H9 (cell line): ENCODE measurements around the gene RUNX2. TPM values are rescaled to one million over a fixed set of nuclear protein-coding genes. Genes with fewer than 3 reads are reported as not detected.

Source experiments
- DNase-seq: peaks from one replicate; pipeline ENCODE4 v3.0.0-alpha.2; 2017
- H2AFZ ChIP-seq: one replicate; pipeline ENCODE4 v1.6.1; 2013; ENCODE audit warnings: mild to moderate bottlenecking, low read length, control low read depth, moderate library complexity
- H2AK5ac ChIP-seq: 2 replicates; pipeline ENCODE4 v1.6.1; 2013; ENCODE audit warnings: low read length, control low read depth, mixed read lengths; ENCODE audit not compliant: insufficient read length
- H2BK120ac ChIP-seq: one replicate; pipeline ENCODE4 v1.6.1; 2013; ENCODE audit warnings: low read depth, mild to moderate bottlenecking, low read length, control low read depth, inconsistent platforms; ENCODE audit not compliant: poor library complexity, severe bottlenecking
- H2BK12ac ChIP-seq: 2 replicates; pipeline ENCODE4 v1.6.1; 2013; ENCODE audit warnings: low read length, control low read depth, mixed read lengths, low read depth; ENCODE audit not compliant: insufficient read length
- H2BK15ac ChIP-seq: 2 replicates; pipeline ENCODE4 v1.6.1; 2013; ENCODE audit warnings: low read depth, low read length, control low read depth
- H2BK20ac ChIP-seq: one replicate; pipeline ENCODE4 v1.6.1; 2013; ENCODE audit warnings: low read depth, mild to moderate bottlenecking, low read length, control low read depth, inconsistent platforms; ENCODE audit not compliant: poor library complexity, severe bottlenecking
- H2BK5ac ChIP-seq: 2 replicates; pipeline ENCODE4 v1.6.1; 2013; ENCODE audit warnings: low read length, control low read depth, mixed read lengths; ENCODE audit not compliant: insufficient read length
- H3K14ac ChIP-seq: 2 replicates; pipeline ENCODE4 v1.6.1; 2013; ENCODE audit warnings: low read length, control low read depth; ENCODE audit not compliant: insufficient read depth
- H3K18ac ChIP-seq: 2 replicates; pipeline ENCODE4 v1.6.1; 2013; ENCODE audit warnings: low read depth, mild to moderate bottlenecking, mixed read lengths, low read length, control low read depth; ENCODE audit not compliant: insufficient read length
- H3K23ac ChIP-seq: 2 replicates; pipeline ENCODE4 v1.6.1; 2013; ENCODE audit warnings: low read length, control low read depth, mixed read lengths, low read depth; ENCODE audit not compliant: insufficient read length
- H3K23me2 ChIP-seq: 2 replicates; pipeline ENCODE4 v1.6.1; 2013; ENCODE audit warnings: low read depth, mild to moderate bottlenecking, mixed read lengths, low read length, control low read depth; ENCODE audit not compliant: insufficient read length, poor library complexity, severe bottlenecking
- H3K27ac ChIP-seq: 2 replicates; pipeline ENCODE4 v1.5.1; 2013; ENCODE audit warnings: low read length, control low read depth, mixed read lengths, low read depth; ENCODE audit not compliant: insufficient read length
- H3K27me3 ChIP-seq: 2 replicates; pipeline ENCODE4 v1.6.1; 2013; ENCODE audit warnings: low read length, control low read depth, inconsistent platforms; ENCODE audit not compliant: insufficient read depth
- H3K4ac ChIP-seq: 2 replicates; pipeline ENCODE4 v1.6.1; 2013; ENCODE audit warnings: low read depth, mild to moderate bottlenecking, control low read depth, inconsistent platforms, low read length, moderate library complexity
- H3K4me1 ChIP-seq: 2 replicates; pipeline ENCODE4 v1.6.1; 2013; ENCODE audit warnings: low read length, control low read depth, inconsistent platforms; ENCODE audit not compliant: insufficient read depth
- H3K4me2 ChIP-seq: 2 replicates; pipeline ENCODE4 v1.6.1; 2013; ENCODE audit warnings: low read length, control low read depth, mixed read lengths; ENCODE audit not compliant: insufficient read length, insufficient read depth
- H3K56ac ChIP-seq: 2 replicates; pipeline ENCODE4 v1.6.1; 2013; ENCODE audit warnings: low read depth, mild to moderate bottlenecking, mixed read lengths, low read length, control low read depth; ENCODE audit not compliant: insufficient read length
- H3K79me1 ChIP-seq: 2 replicates; pipeline ENCODE4 v1.6.1; 2013; ENCODE audit warnings: low read depth, mild to moderate bottlenecking, moderate library complexity, low read length, control low read depth, inconsistent platforms; ENCODE audit not compliant: insufficient read depth, poor library complexity, severe bottlenecking
- H3K79me2 ChIP-seq: 2 replicates; pipeline ENCODE4 v1.6.1; 2013; ENCODE audit warnings: low read length, control low read depth, inconsistent platforms; ENCODE audit not compliant: insufficient read depth
- H3K9ac ChIP-seq: 2 replicates; pipeline ENCODE4 v1.6.1; 2013; ENCODE audit warnings: low read length, control low read depth, mixed read lengths; ENCODE audit not compliant: insufficient read length; ENCODE audit errors: extremely low read depth
- H3K9me3 ChIP-seq: one replicate; pipeline ENCODE4 v1.6.1; 2013; ENCODE audit warnings: low read depth, low read length, inconsistent platforms; ENCODE audit not compliant: control insufficient read depth
- H3T11ph ChIP-seq: one replicate; pipeline ENCODE4 v1.6.1; 2013; ENCODE audit warnings: mild to moderate bottlenecking, low read length, control low read depth, inconsistent platforms
- H4K20me1 ChIP-seq: one replicate; pipeline ENCODE4 v1.6.1; 2013; ENCODE audit not compliant: control insufficient read depth, insufficient read length, insufficient read depth
- H4K5ac ChIP-seq: 2 replicates; pipeline ENCODE4 v1.6.1; 2013; ENCODE audit warnings: low read depth, mild to moderate bottlenecking, mixed read lengths, low read length, control low read depth; ENCODE audit not compliant: insufficient read length
- H4K8ac ChIP-seq: replicated peaks from 2 replicates; pipeline ENCODE4 v1.6.1; 2013; ENCODE audit warnings: low read length, control low read depth, mixed read lengths, low read depth; ENCODE audit not compliant: insufficient read length
- H4K91ac ChIP-seq: 2 replicates; pipeline ENCODE4 v1.6.1; 2013; ENCODE audit warnings: low read depth, mild to moderate bottlenecking, moderate library complexity, mixed read lengths, low read length, control low read depth; ENCODE audit not compliant: insufficient read length
- H3K27ac Mint-ChIP-seq, 3 experiments: 2 replicates in 2 of 3; 3 replicates in 1 of 3; pipeline ENCODE4 v1.8.0; 2020 to 2021; ENCODE audit warnings: mixed read lengths in 3 of 3, mild to moderate bottlenecking in 1 of 3, moderate library complexity in 1 of 3
- H3K27me3 Mint-ChIP-seq: 2 replicates; pipeline ENCODE4 v1.8.0; 2021; ENCODE audit warnings: low read depth, mild to moderate bottlenecking, moderate library complexity, mixed read lengths
- H3K36me3 Mint-ChIP-seq, 3 experiments: 2 replicates in 2 of 3; 3 replicates in 1 of 3; pipeline ENCODE4 v1.8.0; 2020 to 2021; ENCODE audit warnings: low read depth in 3 of 3, mixed read lengths in 3 of 3; ENCODE audit not compliant: insufficient read depth in 1 of 3
- H3K4me1 Mint-ChIP-seq, 2 experiments: 2 replicates each; pipeline ENCODE4 v1.8.0; 2020; ENCODE audit warnings: mixed read lengths in 2 of 2
- H3K4me3 Mint-ChIP-seq, 2 experiments: 2 replicates in 1 of 2; 3 replicates in 1 of 2; pipeline ENCODE4 v1.8.0; 2020 to 2021; ENCODE audit warnings: mild to moderate bottlenecking in 2 of 2, mixed read lengths in 2 of 2, moderate library complexity in 1 of 2
- H3K9me3 Mint-ChIP-seq, 2 experiments: 2 replicates in 1 of 2; 3 replicates in 1 of 2; pipeline ENCODE4 v1.8.0; 2020; ENCODE audit warnings: mild to moderate bottlenecking in 2 of 2, mixed read lengths in 2 of 2, moderate library complexity in 1 of 2
- CTCF ChIP-seq: fragments of 200-600 bp; sonication (generic); conservative IDR thresholded peaks from 3 replicates; pipeline ENCODE4 v1.8.0; 2021; ENCODE audit warnings: antibody characterized with exemption, mild to moderate bottlenecking
- WGBS: extraction: QIAGEN DNeasy Blood & Tissue Kit; methylation state at CpG from one replicate; pipeline ENCODE4 v1.1.7; 2013; ENCODE audit warnings: missing lambda C conversion rate, low lambda C conversion rate, mixed read lengths; ENCODE audit not compliant: insufficient read length; ENCODE audit errors: extremely low coverage; 5-methylcytosine and 5-hydroxymethylcytosine counted together
- total RNA-seq: library from RNA; stranded (reverse); gene quantifications from 2 replicates; pipeline ENCODE4 v1.2.1, GENCODE V29; 2021

RUNX2 gene
- total RNA-seq, 1 experiment from 2014 or later = 0.15 TPM

- DNase-seq = peak; percentile 66
- Mint-ChIP-seq H3K27me3 (peaks cover 76% of the 10 kb centered on the region), H3K27ac (no peak overlapping the region), H3K4me3 (peak overlapping the region; percentile 52 to 73), H3K9me3 (peaks cover 0 to 2% of the 10 kb centered on the region in 2 experiments; a peak in 1 of 5 replicates), H3K36me3 (0 out of 7 replicates have a peak, but pooled peaks cover 0 to 2% (median 0%) of the 10 kb centered on the region in 3 experiments), H3K4me1 (peaks cover 26 to 30% of the 10 kb centered on the region in 2 experiments)
- Histone ChIP-seq H4K20me1 (no peaks in the 10 kb centered on the region), H3K23ac (no peak overlapping the region), H2BK5ac (no peak overlapping the region), H2BK15ac (no peak overlapping the region), H4K5ac (no peak overlapping the region), H3K9me3 (no peaks in the 10 kb centered on the region), H3K4me2 (peak overlapping the region; percentile 55), H2AK5ac (no peak overlapping the region), H3T11ph (no peak overlapping the region), H2BK120ac (no peak overlapping the region), H3K4ac (no peak overlapping the region), H3K14ac (peak overlapping the region; percentile 39), H4K8ac (no peak overlapping the region), H4K91ac (no peak overlapping the region), H3K79me1 (no peaks in the 10 kb centered on the region), H2BK20ac (no peak overlapping the region), H3K4me1 (no peaks in the 10 kb centered on the region; the same call in 1 of the 2 replicates), H2BK12ac (no peak overlapping the region), H3K23me2 (peaks cover 6% of the 10 kb centered on the region), H3K27ac (no peak overlapping the region), H2AFZ (no peak overlapping the region), H3K79me2 (no peaks in the 10 kb centered on the region), H3K9ac (no peak overlapping the region), H3K56ac (no peak overlapping the region), H3K27me3 (peaks cover 20% of the 10 kb centered on the region; the same call in 1 of the 2 replicates), H3K18ac (no peak overlapping the region)
- no CpG with 5 or more reads among the region's 88 CpGs for WGBS
- peak; percentile 29; the same call in 1 of the 3 replicates for TF ChIP-seq CTCF
Measured at GRCh38 chr6:45663251-45664221, 335.4 kb downstream of the RUNX2 start.
